HEK293 (cell line): ENCODE data around the gene PHAF1.
A peak's percentile ranks its signal among the peaks of the same experiment; 100 is the strongest.

Experiments
- CTCF ChIA-PET: fragments of 350-600 bp; formaldehyde crosslinking; extraction: SDS; loops from one replicate; lab custom pipeline; 2021; ENCODE audit warnings: antibody characterized with exemption; lab: Yijun Ruan, JAX
- POLR2A ChIA-PET: fragments of 300-600 bp; formaldehyde crosslinking; extraction: SDS; loops from one replicate; lab custom pipeline; 2020; ENCODE audit warnings: antibody characterized with exemption, inconsistent platforms; lab: Yijun Ruan, JAX
- H3K27ac ChIP-seq: fragments of 200-500 bp; sonication (Bioruptor generic); 2 replicates; pipeline ENCODE4 v1.5.1; 2014; ENCODE audit warnings: low read depth, low read length, control low read depth, inconsistent platforms; ENCODE audit errors: extremely low read depth
- H3K36me3 ChIP-seq, 2 experiments: fragments of 200-500 bp in 1 of 2; sonication (Bioruptor generic) in 1 of 2; 1 replicate in 1 of 2; 2 replicates in 1 of 2; pipeline ENCODE4 v1.5.1; 2014 to 2017; ENCODE audit warnings: inconsistent platforms in 2 of 2, low read length in 2 of 2; ENCODE audit not compliant: control insufficient read depth in 2 of 2, insufficient read depth in 1 of 2
- H3K4me1 ChIP-seq: fragments of 200-500 bp; sonication (Bioruptor generic); 2 replicates; pipeline ENCODE4 v1.5.1; 2014; ENCODE audit warnings: mild to moderate bottlenecking, low read length, inconsistent platforms; ENCODE audit not compliant: control insufficient read depth, insufficient read depth
- H3K4me3 ChIP-seq: 2 replicates; pipeline ENCODE4 v1.5.1; 2011; ENCODE audit warnings: low read depth, mild to moderate bottlenecking, control low read depth, low read length, moderate library complexity
- H3K9me3 ChIP-seq: fragments of 200-500 bp; sonication (Bioruptor generic); 2 replicates; pipeline ENCODE4 v1.5.1; 2014; ENCODE audit warnings: low read depth, low read length, inconsistent platforms; ENCODE audit not compliant: control insufficient read depth, insufficient read depth
- BCL11A ChIP-seq: fragments of 450-650 bp; formaldehyde crosslinking; IDR thresholded peaks from 2 replicates; pipeline ENCODE4 v1.5.1; 2016; ENCODE audit warnings: low read depth, missing biosample characterization, missing genetic modification characterization
- HIC1 ChIP-seq: fragments of 450-650 bp; formaldehyde crosslinking; IDR thresholded peaks from 2 replicates; pipeline ENCODE4 v1.5.1; 2016; ENCODE audit warnings: missing biosample characterization, missing genetic modification characterization
- PRDM10 ChIP-seq: fragments of 450-650 bp; formaldehyde crosslinking; IDR thresholded peaks from 2 replicates; pipeline ENCODE4 v1.5.1; 2016; ENCODE audit warnings: missing biosample characterization, missing genetic modification characterization
- ZBTB44 ChIP-seq: fragments of 450-650 bp; IDR thresholded peaks from 2 replicates; pipeline ENCODE4 v1.5.1; 2018; ENCODE audit warnings: missing biosample characterization, mild to moderate bottlenecking, missing genetic modification characterization
- ZNF148 ChIP-seq: fragments of 450-650 bp; formaldehyde crosslinking; IDR thresholded peaks from 2 replicates; pipeline ENCODE4 v1.5.0; 2017; ENCODE audit warnings: missing biosample characterization, missing genetic modification characterization, borderline replicate concordance
- ZNF239 ChIP-seq: fragments of 450-650 bp; formaldehyde crosslinking; IDR thresholded peaks from 2 replicates; pipeline ENCODE4 v1.5.1; 2016; ENCODE audit warnings: missing biosample characterization, missing genetic modification characterization
- ZNF292 ChIP-seq: fragments of 450-650 bp; formaldehyde crosslinking; IDR thresholded peaks from 2 replicates; pipeline ENCODE4 v1.5.1; 2016; ENCODE audit warnings: low read depth, missing biosample characterization, missing genetic modification characterization, borderline replicate concordance
- ZNF335 ChIP-seq: fragments of 450-650 bp; formaldehyde crosslinking; conservative IDR thresholded peaks from 2 replicates; pipeline ENCODE4 v1.5.1; 2016; ENCODE audit warnings: missing biosample characterization, missing genetic modification characterization
- ZNF561 ChIP-seq: fragments of 450-650 bp; IDR thresholded peaks from 2 replicates; pipeline ENCODE4 v1.5.1; 2018; ENCODE audit warnings: missing biosample characterization, missing genetic modification characterization, borderline replicate concordance
- ZNF621 ChIP-seq: fragments of 450-650 bp; formaldehyde crosslinking; IDR thresholded peaks from 2 replicates; pipeline ENCODE4 v1.5.1; 2017; ENCODE audit warnings: missing biosample characterization, missing genetic modification characterization
- ZNF645 ChIP-seq: fragments of 450-650 bp; formaldehyde crosslinking; IDR thresholded peaks from 2 replicates; pipeline ENCODE4; 2016; ENCODE audit warnings: missing biosample characterization, missing genetic modification characterization

PHAF1 gene

GRCh38 chr16:67111951-67112444 lies 2.3 kb downstream of the PHAF1 start:
- Histone ChIP-seq H3K9me3 (no peaks in the 10 kb centered on the region), H3K36me3 (peaks cover 0 to 35% of the 10 kb centered on the region in 2 experiments), H3K27ac (no peak overlapping the region), H3K4me1 (peaks cover 3% of the 10 kb centered on the region; the same call in 1 of the 2 replicates), H3K4me3 (no peak overlapping the region)
- ChIA-PET CTCF (interaction anchor here (1.0 to 2.9 kb wide), 4 partner anchors 11 to 97 kb away, joined by 3 to 10 read pairs (median 6); no protein-coding TSS in a partner anchor), POLR2A (no interaction called here)
- TF ChIP-seq ZNF561 (tag by site-specific recombination) (no peak), ZNF292 (tag by site-specific recombination) (no peak), ZNF148 (tag by site-specific recombination) (no peak), ZNF239 (tag by site-specific recombination) (no peak), PRDM10 (tag by site-specific recombination) (no peak), BCL11A (tag by site-specific recombination) (no peak), ZNF621 (tag by site-specific recombination) (no peak), ZNF645 (tag by site-specific recombination) (no peak), ZNF335 (tag by site-specific recombination) (no peak)

- POLR2A ChIA-PET, result interaction anchor here (0.6 kb wide), 1 partner anchor 474 kb away, joined by 3 read pairs; no protein-coding TSS in a partner anchor
- no peak for TF ChIP-seq HIC1
- 0 out of 2 replicates have a peak, but pooled peaks have one; percentile 14 for TF ChIP-seq ZBTB44 (tag by site-specific recombination)
- H3K36me3 ChIP-seq, result peaks cover 0 to 35% of the 10 kb centered on the region in 2 experiments
- peaks cover 3% of the 10 kb centered on the region; the same call in 1 of the 2 replicates for H3K4me1 ChIP-seq
- H3K4me3 ChIP-seq, result no peak overlapping the region
- no peaks in the 10 kb centered on the region for H3K9me3 ChIP-seq
- CTCF ChIA-PET, result interaction anchor here (0.5 to 2.9 kb wide), 5 partner anchors 10 to 95 kb away, joined by 3 to 10 read pairs (median 5); no protein-coding TSS in a partner anchor
- no peak overlapping the region for H3K27ac ChIP-seq
Measured at GRCh38 chr16:67112591-67113399, 3.1 kb downstream of the PHAF1 start.
